HCT116 (cell line): Measurements from ENCODE around the gene ASCL2.

Source experiments
- CBX3 ChIP-seq: IDR thresholded peaks from 2 replicates; pipeline ENCODE4 v1.6.1; 2012; ENCODE audit warnings: low read depth
- CEBPB ChIP-seq: IDR thresholded peaks from 2 replicates; pipeline ENCODE4 v1.6.1; 2012; ENCODE audit warnings: low read depth
- CTCF ChIP-seq, 3 experiments: fragments of 200-600 bp in 1 of 3; sonication (generic) in 1 of 3; IDR thresholded peaks in 2 of 3; conservative IDR thresholded peaks in 1 of 3; 2 replicates each; pipeline ENCODE4 v1.5.1; 2012 to 2017; ENCODE audit warnings: low read depth in 2 of 3, low read length in 2 of 3, antibody characterized with exemption in 1 of 3, borderline replicate concordance in 1 of 3, control low read depth in 1 of 3, mild to moderate bottlenecking in 1 of 3, mixed read lengths in 1 of 3, mixed run types in 1 of 3, moderate library complexity in 1 of 3; ENCODE audit not compliant: insufficient read depth in 1 of 3
- EZH2 ChIP-seq: fragments of 200-600 bp; sonication (generic); IDR thresholded peaks from 2 replicates; pipeline ENCODE4 v1.6.1; 2017; ENCODE audit warnings: antibody characterized with exemption, mixed run types
- POLR2A ChIP-seq: IDR thresholded peaks from 2 replicates; pipeline ENCODE4 v1.7.0; 2011; ENCODE audit warnings: borderline replicate concordance; ENCODE audit not compliant: insufficient read depth, insufficient read length; ENCODE audit errors: extremely low read depth
- POLR2AphosphoS5 ChIP-seq: IDR thresholded peaks from 2 replicates; pipeline ENCODE4 v1.6.1; 2011; ENCODE audit warnings: mild to moderate bottlenecking, low read depth, low read length, moderate library complexity
- RAD21 ChIP-seq: IDR thresholded peaks from 2 replicates; pipeline ENCODE4 v1.6.1; 2012; ENCODE audit warnings: low read depth, mild to moderate bottlenecking
- REST ChIP-seq: IDR thresholded peaks from 2 replicates; pipeline ENCODE4 v1.6.1; 2012; ENCODE audit warnings: low read depth
- SIN3A ChIP-seq: IDR thresholded peaks from 2 replicates; pipeline ENCODE4 v1.6.1; 2012; ENCODE audit warnings: low read depth
- SP1 ChIP-seq: IDR thresholded peaks from 2 replicates; pipeline ENCODE4 v1.6.1; 2012; ENCODE audit warnings: low read depth
- YY1 ChIP-seq: IDR thresholded peaks from 2 replicates; pipeline ENCODE4 v1.6.1; 2011; ENCODE audit warnings: low read length, low read depth, moderate library complexity, mild to moderate bottlenecking; ENCODE audit not compliant: insufficient replicate concordance; ENCODE audit errors: extremely low read depth
- ZFX ChIP-seq: fragments of 450-650 bp; IDR thresholded peaks from 2 replicates; pipeline ENCODE4 v1.6.1; 2017
- ZNF274 ChIP-seq: fragments of 200-500 bp; sonication (Bioruptor generic); IDR thresholded peaks from 2 replicates; pipeline ENCODE4 v1.6.1; 2014; ENCODE audit warnings: mild to moderate bottlenecking, low read depth, low read length, inconsistent platforms

GRCh38 chr11:2248242-2248641, 22.1 kb downstream of the ASCL2 start:
- TF ChIP-seq CTCF (IDR thresholded peaks at IDR 0.05 in 2 of 3, conservative IDR thresholded peaks at IDR 0.05 in 1 of 3; ENCODE audit: borderline replicate concordance in 1 of 3, insufficient read depth in 1 of 3, low read depth in 2 of 3, low read length in 2 of 3) (no peak), POLR2AphosphoS5 (no peak), CEBPB (no peak), CBX3 (no peak), POLR2A (no peak), SIN3A (no peak), EZH2 (no peak), YY1 (no peak), REST (no peak), RAD21 (no peak), ZNF274 (no peak), ZFX (no peak), SP1 (no peak)
